Activated CD8-positive, alpha-beta T cell treated with anti-CD3 and anti-CD28 coated beads for 36 hours (primary cell): ENCODE measurements around the gene GEMIN8. TPM values are rescaled to one million over a fixed set of nuclear protein-coding genes. Genes with fewer than 3 reads are reported as not detected.

Source experiments
- ATAC-seq: fragments of 200-7000 bp; cut with Tn5 transposase; one replicate; pipeline ENCODE4 v1.10.0; 2021; ENCODE audit warnings: mild to moderate bottlenecking, moderate library complexity
- CTCF ChIA-PET: fragments of 350-600 bp; sonication (Branson Sonifier 250); formaldehyde crosslinking; loops from one replicate; lab custom pipeline; 2021; ENCODE audit warnings: antibody characterized with exemption; lab: Charles Lee
- POLR2A ChIA-PET: fragments of 350-600 bp; sonication (Branson Sonifier 250); formaldehyde crosslinking; loops from one replicate; lab custom pipeline; 2021; ENCODE audit warnings: antibody characterized with exemption; lab: Charles Lee
- DNase-seq: peaks from one replicate; pipeline ENCODE4 v3.0.0-alpha.2; 2020
- H3K27ac Mint-ChIP-seq: one replicate; pipeline ENCODE4 v1.8.0; 2021; ENCODE audit warnings: mild to moderate bottlenecking, mixed read lengths
- H3K27me3 Mint-ChIP-seq: one replicate; pipeline ENCODE4 v1.8.0; 2021; ENCODE audit warnings: mixed read lengths
- H3K36me3 Mint-ChIP-seq: one replicate; pipeline ENCODE4 v1.8.0; 2021; ENCODE audit warnings: low read depth, mixed read lengths
- H3K4me1 Mint-ChIP-seq: one replicate; pipeline ENCODE4 v1.8.0; 2021; ENCODE audit warnings: low read depth, mixed read lengths
- H3K4me3 Mint-ChIP-seq: one replicate; pipeline ENCODE4 v1.8.0; 2021; ENCODE audit warnings: mild to moderate bottlenecking, moderate library complexity, mixed read lengths
- H3K9me3 Mint-ChIP-seq: one replicate; pipeline ENCODE4 v1.8.0; 2021; ENCODE audit warnings: mixed read lengths
- CTCF ChIP-seq: fragments of 200-600 bp; IDR thresholded peaks from one replicate; pipeline ENCODE4 v1.8.0; 2022; ENCODE audit warnings: antibody characterized with exemption, mild to moderate bottlenecking
- intact Hi-C: fragments of 100-400 bp; cut with micrococcal nuclease; formaldehyde crosslinking; loops from one replicate; pipeline ENCODE4 v1.10.0; 2022
- total RNA-seq, 2 experiments: library from RNA; stranded (reverse); gene quantifications; one replicate each; pipeline ENCODE4 v1.2.3, GENCODE V29; 2021

GEMIN8 gene
- total RNA-seq, 2 experiments from 2014 or later = 14.7 to 15.5 TPM

DNA sequence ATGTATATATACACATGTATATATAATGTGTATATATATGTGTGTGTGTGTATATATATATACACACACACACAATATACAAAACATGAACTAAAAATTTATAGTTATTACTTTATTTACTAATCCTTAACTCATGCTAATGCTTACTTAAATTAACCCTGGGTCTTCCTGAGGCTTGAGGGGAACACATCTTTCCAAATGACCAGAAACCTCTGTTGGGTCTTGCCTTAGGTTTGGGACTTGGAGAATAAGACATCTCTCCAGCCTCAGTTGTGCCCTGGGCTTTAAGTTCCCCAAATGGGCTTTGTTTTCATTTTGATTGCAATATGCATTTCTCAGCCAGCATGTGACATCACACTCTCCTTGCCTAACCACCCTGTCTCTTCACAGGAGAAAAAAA lies 7.7 kb downstream of the GEMIN8 start:
- intact Hi-C loops = no loop called here
- Mint-ChIP-seq H3K4me1 (peaks cover 9% of the 10 kb centered on the region), H3K27me3 (no peaks in the 10 kb centered on the region), H3K9me3 (no peaks in the 10 kb centered on the region), H3K36me3 (peaks cover 9% of the 10 kb centered on the region), H3K27ac (no peak overlapping the region), H3K4me3 (no peak overlapping the region)
- CTCF ChIA-PET = no interaction called here
- DNase-seq (no peak), ATAC-seq (no peak)
- TF ChIP-seq CTCF = no peak
- POLR2A ChIA-PET = no interaction called here

DNA sequence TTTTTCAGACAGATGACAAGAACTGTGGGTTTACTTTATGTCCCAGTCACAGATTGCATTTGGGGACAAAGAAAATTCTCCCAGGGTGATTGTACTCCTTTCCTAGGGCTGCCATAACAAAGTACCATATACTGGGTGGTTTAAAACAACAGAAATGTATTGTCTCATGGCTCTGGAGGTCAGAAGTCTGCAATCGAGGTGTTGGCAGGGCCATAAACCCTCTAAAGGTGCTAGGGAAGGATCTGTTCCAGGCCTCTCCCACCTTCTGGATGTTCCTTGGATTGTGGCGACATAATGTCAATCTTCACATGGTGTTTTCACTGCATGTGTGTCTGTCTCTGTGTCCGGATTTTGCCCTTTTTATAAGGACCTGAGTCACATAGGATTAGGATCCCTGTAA lies 12.3 kb downstream of the GEMIN8 start:
- Mint-ChIP-seq H3K4me3 (no peak overlapping the region), H3K9me3 (no peaks in the 10 kb centered on the region), H3K4me1 (peaks cover 18% of the 10 kb centered on the region), H3K36me3 (peaks cover 25% of the 10 kb centered on the region), H3K27ac (no peak overlapping the region), H3K27me3 (no peaks in the 10 kb centered on the region)
- intact Hi-C loops = no loop called here
- ChIA-PET POLR2A (no interaction called here), CTCF (no interaction called here)
- TF ChIP-seq CTCF = no peak
- DNase-seq (no peak), ATAC-seq (no peak)

DNA sequence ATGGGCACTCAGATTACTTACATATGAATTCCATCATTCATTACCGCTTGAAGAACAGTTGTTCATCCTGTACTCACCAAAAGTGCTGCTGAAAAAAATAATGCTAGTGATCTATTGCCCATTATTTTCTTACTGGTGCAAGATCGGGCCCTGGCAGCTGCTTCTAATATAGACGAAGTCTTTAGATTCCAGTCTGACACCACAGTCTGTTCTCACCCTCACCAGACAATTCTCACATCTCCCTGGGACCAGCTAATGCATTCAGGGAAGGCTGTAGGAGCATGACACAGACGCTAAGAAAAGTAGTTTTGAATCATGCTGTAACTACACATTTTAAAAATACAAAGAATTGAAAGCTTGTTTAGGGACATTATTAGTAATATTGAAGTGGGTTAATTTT lies 13.8 kb downstream of the GEMIN8 start:
- DNase-seq (no peak), ATAC-seq (no peak)
- Mint-ChIP-seq H3K4me1 (peaks cover 18% of the 10 kb centered on the region), H3K27ac (no peak overlapping the region), H3K36me3 (peaks cover 21% of the 10 kb centered on the region), H3K4me3 (no peak overlapping the region), H3K9me3 (no peaks in the 10 kb centered on the region), H3K27me3 (no peaks in the 10 kb centered on the region)
- intact Hi-C loops = no loop called here
- ChIA-PET POLR2A (no interaction called here), CTCF (interaction anchor here (1.4 to 1.9 kb wide), 2 partner anchors 16 to 509 kb away, joined by 3 to 6 read pairs; no protein-coding TSS in a partner anchor)
- TF ChIP-seq CTCF = no peak

- ChIA-PET POLR2A (no interaction called here), CTCF (interaction anchor here (1.4 to 1.9 kb wide), 2 partner anchors 17 to 508 kb away, joined by 3 to 6 read pairs; no protein-coding TSS in a partner anchor)
- peaks cover 19% of the 10 kb centered on the region for H3K36me3 Mint-ChIP-seq
- no peak overlapping the region for H3K4me3 Mint-ChIP-seq
- intact Hi-C loops = no loop called here
- H3K27ac Mint-ChIP-seq = no peak overlapping the region
- H3K4me1 Mint-ChIP-seq = peaks cover 18% of the 10 kb centered on the region
- no peaks in the 10 kb centered on the region for H3K9me3 Mint-ChIP-seq
- DNase-seq = no peak
- no peak for ATAC-seq
- H3K27me3 Mint-ChIP-seq = no peaks in the 10 kb centered on the region
- TF ChIP-seq CTCF = no peak
Measured at GRCh38 chrX:14015294-14015693, 14.4 kb downstream of the GEMIN8 start.

- ChIA-PET CTCF (no interaction called here), POLR2A (interaction anchor here (0.6 kb wide), 1 partner anchor 1091 kb away, joined by 3 read pairs; no protein-coding TSS in a partner anchor)
- H3K4me1 Mint-ChIP-seq = peaks cover 18% of the 10 kb centered on the region
- no peaks in the 10 kb centered on the region for H3K27me3 Mint-ChIP-seq
- DNase-seq = no peak
- TF ChIP-seq CTCF = no peak
- no peak for ATAC-seq
- no peak overlapping the region for H3K4me3 Mint-ChIP-seq
- H3K27ac Mint-ChIP-seq = no peak overlapping the region
- H3K9me3 Mint-ChIP-seq = no peaks in the 10 kb centered on the region
- H3K36me3 Mint-ChIP-seq = peaks cover 19% of the 10 kb centered on the region
- intact Hi-C loops = no loop called here
Measured at GRCh38 chrX:14014526-14014925, 15.2 kb downstream of the GEMIN8 start.
